K562 (cell line): ENCODE measurements around the gene FAM117A. TPM values are rescaled to one million over a fixed set of nuclear protein-coding genes. Genes with fewer than 3 reads are reported as not detected.

Source experiments
- CEBPB ChIP-seq: fragments of 450-650 bp; IDR thresholded peaks from 2 replicates; pipeline ENCODE4 v1.6.1; 2016; ENCODE audit warnings: missing genetic modification characterization, missing compliant biosample characterization
- CEBPZ ChIP-seq: fragments of 150-350 bp; IDR thresholded peaks from 2 replicates; pipeline ENCODE4 v1.6.1; 2014; ENCODE audit warnings: low read depth, mild to moderate bottlenecking, low read length, borderline replicate concordance
- DEAF1 ChIP-seq: fragments of 450-650 bp; formaldehyde crosslinking; IDR thresholded peaks from 2 replicates; pipeline ENCODE4 v1.4.0; 2020; ENCODE audit warnings: mild to moderate bottlenecking, moderate library complexity
- DLX4 ChIP-seq: fragments of 250-450 bp; sonication (Bioruptor Pico); IDR thresholded peaks from 2 replicates; pipeline ENCODE4 v1.6.1; 2021; ENCODE audit warnings: mild to moderate bottlenecking
- GTF2F1 ChIP-seq: IDR thresholded peaks from 2 replicates; pipeline ENCODE4 v1.6.1; 2011; ENCODE audit warnings: low read depth, low read length, improper control_type of control experiment
- MTA1 ChIP-seq: fragments of 450-650 bp; IDR thresholded peaks from 2 replicates; pipeline ENCODE4 v1.6.1; 2017; ENCODE audit warnings: borderline replicate concordance
- NR1H2 ChIP-seq: sonication (generic); formaldehyde crosslinking; IDR thresholded peaks from 2 replicates; pipeline ENCODE4 v1.4.0; 2020; ENCODE audit warnings: mild to moderate bottlenecking, missing genetic modification reagents
- RAD21 ChIP-seq, 2 experiments: fragments of 250-450 bp in 1 of 2; fragments of 450-650 bp in 1 of 2; sonication (Bioruptor Pico) in 1 of 2; formaldehyde crosslinking in 1 of 2; IDR thresholded peaks in 1 of 2; conservative IDR thresholded peaks in 1 of 2; 2 replicates each; pipeline versions ENCODE4 v1.4.0 to v1.8.0; 2020 to 2022; ENCODE audit warnings: mild to moderate bottlenecking in 2 of 2, moderate library complexity in 1 of 2
- RFX1 ChIP-seq: fragments of 450-650 bp; IDR thresholded peaks from 2 replicates; pipeline ENCODE4 v1.6.1; 2016; ENCODE audit warnings: mild to moderate bottlenecking, moderate library complexity
- RHOXF2B ChIP-seq: fragments of 250-450 bp; sonication (Bioruptor Pico); conservative IDR thresholded peaks from 2 replicates; pipeline ENCODE4 v1.5.1; 2021
- SRSF1 ChIP-seq: fragments of 200-400 bp; formaldehyde crosslinking; IDR thresholded peaks from 2 replicates; pipeline ENCODE4 v1.6.1; 2017; ENCODE audit warnings: mild to moderate bottlenecking, low read depth, low read length, moderate library complexity
- TRIM28 ChIP-seq: fragments of 450-650 bp; IDR thresholded peaks from 2 replicates; pipeline ENCODE4 v1.6.1; 2017
- ZFPM2 ChIP-seq: fragments of 250-450 bp; sonication (Bioruptor Pico); IDR thresholded peaks from 2 replicates; pipeline ENCODE4 v1.5.1; 2022; ENCODE audit warnings: mild to moderate bottlenecking
- ZNF134 ChIP-seq: fragments of 250-450 bp; sonication (Bioruptor Pico); conservative IDR thresholded peaks from 2 replicates; pipeline ENCODE4 v1.4.0; 2020
- ZNF232 ChIP-seq: sonication (generic); formaldehyde crosslinking; IDR thresholded peaks from 2 replicates; pipeline ENCODE4 v1.8.0; 2022; ENCODE audit warnings: mild to moderate bottlenecking, missing genetic modification reagents
- ZNF609 ChIP-seq: sonication (generic); formaldehyde crosslinking; IDR thresholded peaks from 2 replicates; pipeline ENCODE4 v1.8.1; 2023; ENCODE audit warnings: missing genetic modification reagents, mild to moderate bottlenecking, borderline replicate concordance
- polyA plus RNA-seq, 8 experiments: library from polyadenylated mRNA; depleted of rRNA in 4 of 8; stranded (reverse) in 5 of 8; unstranded in 3 of 8; fragments of >200 nt; fragmentation: Nextera tagmentation in 2 of 8; fragmentation: Illumina TruSeq in 1 of 8; extraction: Ambion mirVana in 2 of 8; extraction: Trizol in 1 of 8; gene quantifications; 2 replicates each; pipeline versions ENCODE4 v1.2.1 to v1.2.3, GENCODE V29; 2011 to 2014; ENCODE audit warnings: inconsistent platforms in 1 of 8, missing spikeins in 1 of 8
- total RNA-seq, 7 experiments: library from RNA; depleted of rRNA in 6 of 7; stranded (reverse); fragments of >200 nt in 6 of 7; fragmentation: Illumina TruSeq in 2 of 7; extraction: Trizol in 2 of 7; gene quantifications; 2 replicates each; pipeline versions ENCODE4 v1.2.1 to v1.2.3, GENCODE V29; 2011 to 2021; ENCODE audit warnings: low replicate concordance in 1 of 7

FAM117A gene
- total and polyA plus RNA-seq, 9 of the 15 experiments (the other 6 are each of a cell fraction or from before 2014, with no cell fraction given) = 3.1 to 79.7 (median 36.6) TPM

GRCh38 chr17:49760932-49761558 lies 2.9 kb downstream of the FAM117A start (continued):
- no peak for TF ChIP-seq ZNF232
- TF ChIP-seq GTF2F1 = no peak
- no peak for TF ChIP-seq ZFPM2 (CRISPR knock-in tag)
- 0 out of 4 replicates have a peak, but pooled peaks of 1 of the 2 experiments have one; percentile 19 for TF ChIP-seq RAD21 (CRISPR knock-in tag; conservative IDR thresholded peaks at IDR 0.05 in 1 of 2, IDR thresholded peaks at IDR 0.05 in 1 of 2)
- no peak for TF ChIP-seq TRIM28
- 0 out of 2 replicates have a peak, but pooled peaks have one; percentile 43 for TF ChIP-seq MTA1
- no peak for TF ChIP-seq NR1H2 (CRISPR knock-in tag)
- TF ChIP-seq SRSF1 = no peak
- no peak for TF ChIP-seq DLX4
- TF ChIP-seq ZNF609 = no peak
- peak; percentile 81 for TF ChIP-seq CEBPB (tag)
- no peak for TF ChIP-seq CEBPZ
- no peak for TF ChIP-seq DEAF1 (CRISPR knock-in tag)
- TF ChIP-seq RHOXF2B (CRISPR knock-in tag) = 0 out of 2 replicates have a peak, but pooled peaks have one; percentile 33
- TF ChIP-seq ZNF134 = no peak
- TF ChIP-seq RFX1 = no peak
